Prostate gland (tissue), 2 donors: ENCODE measurements around the gene CLDN22. TPM values are rescaled to one million over a fixed set of nuclear protein-coding genes. Genes with fewer than 3 reads are reported as not detected.
"Not testable (repeated sequence)": the region's sequence is repeated elsewhere in the genome, so short reads cannot be mapped to it uniquely, and the experiment has no call there.

Experiments
- DNase-seq: peaks from one replicate; pipeline ENCODE4 v3.0.0-alpha.2; 2019; ENCODE audit warnings: low spot score
- H3K27ac ChIP-seq, 2 donors: fragments of 200-600 bp; sonication (generic); 2 replicates each; pipeline ENCODE4 v1.5.1; 2017 to 2019
- H3K27me3 ChIP-seq: fragments of 200-600 bp; sonication (generic); replicated peaks from 2 replicates; pipeline ENCODE4 v1.5.1; 2019; ENCODE audit not compliant: insufficient read depth
- H3K36me3 ChIP-seq, 2 donors: fragments of 200-600 bp; sonication (generic); 1 replicate in 1 of 2; 2 replicates in 1 of 2; pipeline versions ENCODE4 v1.5.1 to v1.8.1; 2017 to 2019
- H3K4me1 ChIP-seq: fragments of 200-600 bp; sonication (generic); replicated peaks from 2 replicates; pipeline ENCODE4 v1.5.1; 2019
- H3K4me3 ChIP-seq, 2 donors: fragments of 200-600 bp; sonication (generic); 2 replicates each; pipeline ENCODE4 v1.5.1; 2017 to 2019
- H3K9me3 ChIP-seq: fragments of 200-600 bp; sonication (generic); 2 replicates; pipeline ENCODE4 v1.5.1; 2017
- POLR2A ChIP-seq: fragments of 450-650 bp; IDR thresholded peaks from one replicate; pipeline ENCODE4 v1.6.1; 2016; ENCODE audit warnings: antibody characterized with exemption, mild to moderate bottlenecking
- POLR2AphosphoS5 ChIP-seq: sonication (generic); formaldehyde crosslinking; IDR thresholded peaks from one replicate; pipeline ENCODE4 v1.6.1; 2017; ENCODE audit warnings: antibody characterized with exemption
- WGBS: methylation state at CpG from one replicate; pipeline ENCODE4 v1.1.5; 2018; 5-methylcytosine and 5-hydroxymethylcytosine counted together
- intact Hi-C: fragments of 100-400 bp; cut with DNase I; formaldehyde crosslinking; loops from one replicate; pipeline ENCODE4 v1.14.2; 2022
- total RNA-seq, 2 donors: library from RNA; depleted of rRNA; stranded (reverse); fragments of >200 nt; gene quantifications; one replicate each; pipeline ENCODE4 v1.1.0, GENCODE V29; 2016
- TF ChIP-seq, protein P1 (sequence below), 4 experiments: fragments of 200-600 bp in 2 of 4; fragments of 450-650 bp in 2 of 4; sonication (generic) in 2 of 4; IDR thresholded peaks; 1 replicate in 3 of 4; 2 replicates in 1 of 4; pipeline ENCODE4 v1.5.1; 2016 to 2019; ENCODE audit warnings: antibody characterized with exemption in 4 of 4, mild to moderate bottlenecking in 2 of 4, moderate library complexity in 2 of 4

Gene CLDN22
- total RNA-seq, 2 donors from 2014 or later = not detected

DNA sequence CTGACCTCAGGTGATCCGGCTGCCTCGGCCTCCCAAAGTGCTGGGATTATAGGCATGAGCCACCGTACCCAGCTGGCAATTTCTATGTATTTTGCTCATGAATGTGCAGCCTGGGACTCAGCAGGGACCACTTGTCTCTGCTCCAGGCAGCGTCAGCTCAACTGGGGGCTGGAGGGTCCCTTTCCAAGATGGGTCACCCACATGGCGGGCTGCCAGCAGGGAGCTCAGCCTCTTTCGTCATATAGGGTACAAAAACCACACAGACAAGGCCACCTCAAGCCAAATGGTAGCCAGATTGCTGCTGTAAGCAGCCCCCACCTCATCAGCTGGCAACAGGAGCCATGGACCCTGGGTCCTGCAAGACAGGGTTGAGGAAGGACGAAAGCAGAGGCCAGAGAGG lies 4.5 kb upstream of the CLDN22 start:
- Histone ChIP-seq H3K36me3 (no peaks in the 10 kb centered on the region), H3K4me1 (no peaks in the 10 kb centered on the region), H3K27ac (no peak overlapping the region), H3K27me3 (no peaks in the 10 kb centered on the region), H3K4me3 (no peak overlapping the region), H3K9me3 (no peaks in the 10 kb centered on the region)
- no peak for DNase-seq
- WGBS = 94% methylated on average over 7 of the region's 7 CpGs
- TF ChIP-seq POLR2AphosphoS5 (no peak), POLR2A (no peak)
- TF ChIP-seq, protein P1, sequence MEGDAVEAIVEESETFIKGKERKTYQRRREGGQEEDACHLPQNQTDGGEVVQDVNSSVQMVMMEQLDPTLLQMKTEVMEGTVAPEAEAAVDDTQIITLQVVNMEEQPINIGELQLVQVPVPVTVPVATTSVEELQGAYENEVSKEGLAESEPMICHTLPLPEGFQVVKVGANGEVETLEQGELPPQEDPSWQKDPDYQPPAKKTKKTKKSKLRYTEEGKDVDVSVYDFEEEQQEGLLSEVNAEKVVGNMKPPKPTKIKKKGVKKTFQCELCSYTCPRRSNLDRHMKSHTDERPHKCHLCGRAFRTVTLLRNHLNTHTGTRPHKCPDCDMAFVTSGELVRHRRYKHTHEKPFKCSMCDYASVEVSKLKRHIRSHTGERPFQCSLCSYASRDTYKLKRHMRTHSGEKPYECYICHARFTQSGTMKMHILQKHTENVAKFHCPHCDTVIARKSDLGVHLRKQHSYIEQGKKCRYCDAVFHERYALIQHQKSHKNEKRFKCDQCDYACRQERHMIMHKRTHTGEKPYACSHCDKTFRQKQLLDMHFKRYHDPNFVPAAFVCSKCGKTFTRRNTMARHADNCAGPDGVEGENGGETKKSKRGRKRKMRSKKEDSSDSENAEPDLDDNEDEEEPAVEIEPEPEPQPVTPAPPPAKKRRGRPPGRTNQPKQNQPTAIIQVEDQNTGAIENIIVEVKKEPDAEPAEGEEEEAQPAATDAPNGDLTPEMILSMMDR (IDR thresholded peaks at IDR 0.05) = no peak
- intact Hi-C loops = no loop called here

DNA sequence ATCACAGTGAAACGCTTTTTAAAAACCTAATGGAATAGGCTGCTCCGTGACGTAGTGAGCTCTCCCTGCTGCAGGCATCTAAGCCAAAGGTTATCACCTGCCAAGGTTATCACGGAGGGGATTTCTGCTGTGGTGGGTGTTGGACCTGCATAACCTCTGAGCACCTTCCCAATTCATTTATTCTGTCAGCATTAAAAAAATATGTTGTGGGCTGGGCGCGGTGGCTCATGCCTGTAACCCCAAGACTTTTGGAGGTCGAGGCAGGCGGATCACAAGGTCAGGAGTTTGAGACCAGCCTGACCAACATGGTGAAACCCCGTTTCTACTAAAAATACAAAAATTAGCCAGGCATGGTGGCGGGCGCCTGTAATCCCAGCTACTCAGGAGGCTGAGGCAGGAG lies 4.0 kb upstream of the CLDN22 start:
- intact Hi-C loops, H3K9me3 ChIP-seq, DNase-seq, H3K4me3 ChIP-seq, H3K36me3 ChIP-seq, H3K27ac ChIP-seq, H3K4me1 ChIP-seq, H3K27me3 ChIP-seq: not testable (repeated sequence)
- 98% methylated on average over 11 of the region's 11 CpGs for WGBS

DNA sequence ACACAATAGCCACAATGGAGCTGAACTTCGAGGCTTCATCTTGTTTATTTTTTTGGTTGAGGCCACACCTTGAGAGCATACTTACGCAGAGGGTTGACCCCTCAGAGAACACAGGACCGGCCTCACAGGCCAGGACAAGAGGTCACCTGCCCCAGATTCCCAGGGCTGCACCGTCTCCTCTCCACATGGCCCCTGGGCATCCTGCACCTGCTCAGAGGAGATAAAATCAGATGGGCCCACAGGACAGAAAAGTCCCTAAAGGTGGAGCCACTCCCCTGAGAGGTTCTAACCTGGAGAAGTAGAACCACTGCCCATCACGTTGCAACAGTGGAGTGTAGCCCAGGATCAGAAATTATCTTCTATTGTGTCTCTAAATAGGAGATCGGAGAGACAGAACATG lies 3.2 kb upstream of the CLDN22 start:
- no peaks in the 10 kb centered on the region for H3K36me3 ChIP-seq
- 88% methylated on average over 6 of the region's 6 CpGs for WGBS

DNA sequence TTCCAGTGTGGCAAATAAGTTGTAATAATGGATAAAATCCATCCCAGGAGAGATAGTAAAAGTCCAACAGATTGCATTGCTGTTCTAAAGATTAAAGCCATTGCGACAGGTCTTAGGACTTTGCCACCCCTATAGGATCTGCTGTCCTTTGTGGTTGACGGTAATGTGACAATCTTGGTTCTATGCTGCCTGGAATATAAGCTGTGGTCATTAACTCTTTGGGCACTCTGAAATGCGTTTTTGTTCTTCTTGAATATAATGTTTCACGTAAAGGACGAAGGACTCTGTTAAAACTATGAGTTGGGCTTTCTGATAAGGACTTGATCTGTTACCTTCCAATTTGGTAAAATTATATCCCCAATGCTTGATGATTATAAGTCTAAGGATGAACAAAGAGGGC lies 2.2 kb upstream of the CLDN22 start, which contains the start of gene CLDN24:
CLDN24 (minus strand) TSS at position 101 of the 400 bp plus-strand sequence; CDS start at position 101, 0 bp downstream.
- no peaks in the 10 kb centered on the region for H3K36me3 ChIP-seq
- H3K27ac ChIP-seq = no peak within 1 kb of the TSS
- H3K4me1 ChIP-seq = no peaks in the 10 kb centered on the region
- H3K27me3 ChIP-seq = no peaks in the 10 kb centered on the region
- no peak for TF ChIP-seq POLR2A
- no peak for TF ChIP-seq POLR2AphosphoS5
- TF ChIP-seq, protein P1 (IDR thresholded peaks at IDR 0.05) = no peak
- WGBS = 95% methylated on average over 5 of the region's 5 CpGs
- intact Hi-C loops = no loop called here
- H3K4me3 ChIP-seq = no peak within 1 kb of the TSS
- no peaks in the 10 kb centered on the region for H3K9me3 ChIP-seq
- no peak for DNase-seq

More for the DNA sequence above, 3.2 kb upstream of the CLDN22 start:
- TF ChIP-seq, protein P1 (IDR thresholded peaks at IDR 0.05) = no peak
- TF ChIP-seq POLR2A = no peak
- TF ChIP-seq POLR2AphosphoS5 = no peak
- Histone ChIP-seq H3K27me3 (no peaks in the 10 kb centered on the region), H3K27ac (no peak overlapping the region), H3K4me1 (no peaks in the 10 kb centered on the region), H3K9me3 (no peaks in the 10 kb centered on the region), H3K4me3 (no peak overlapping the region)
- intact Hi-C loops = no loop called here
- no peak for DNase-seq

DNA sequence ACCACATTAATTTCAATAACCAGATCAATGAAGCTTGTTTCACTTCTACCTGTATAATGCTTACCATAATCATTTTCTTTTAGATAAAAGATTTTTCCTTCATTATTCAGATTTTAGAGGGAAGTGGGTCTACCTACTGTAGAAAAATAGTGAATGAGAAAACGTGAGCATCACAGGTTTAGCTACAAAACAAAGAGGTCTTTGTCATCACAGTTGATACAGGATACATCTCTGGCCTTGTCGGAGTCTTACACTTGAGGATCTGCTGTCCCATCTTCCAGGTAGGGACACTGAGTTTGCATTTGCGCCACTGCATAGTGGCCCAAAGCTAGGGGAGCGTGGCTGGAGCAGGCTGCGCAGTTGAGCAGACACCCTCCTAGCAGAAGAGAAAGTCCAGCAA lies 1.4 kb upstream of the CLDN22 start:
- Histone ChIP-seq H3K27me3 (no peaks in the 10 kb centered on the region), H3K9me3 (no peaks in the 10 kb centered on the region), H3K4me1 (no peaks in the 10 kb centered on the region), H3K36me3 (no peaks in the 10 kb centered on the region), H3K27ac (no peak overlapping the region), H3K4me3 (no peak overlapping the region)
- TF ChIP-seq, protein P1 (IDR thresholded peaks at IDR 0.05) = no peak
- no peak for TF ChIP-seq POLR2AphosphoS5
- no peak for TF ChIP-seq POLR2A
- intact Hi-C loops = no loop called here
- DNase-seq = no peak
- WGBS = 87% methylated on average over 5 of the region's 5 CpGs
